Stomach smooth muscle (tissue), 2 donors: ENCODE results near the gene SMIM10L2A.
"Not testable (repeated sequence)": the region's sequence is repeated elsewhere in the genome, so short reads cannot be mapped to it uniquely, and the experiment has no call there.

ENCODE experiments used
- H3K27ac ChIP-seq: one replicate; pipeline ENCODE4 v1.7.0; 2013; ENCODE audit warnings: mild to moderate bottlenecking, low read length, inconsistent platforms
- H3K27me3 ChIP-seq, 2 donors: one replicate each; pipeline ENCODE4 v1.7.0; 2013; ENCODE audit warnings: low read length in 2 of 2; ENCODE audit not compliant: insufficient read depth in 2 of 2, control insufficient read depth in 1 of 2
- H3K36me3 ChIP-seq, 2 donors: one replicate each; pipeline ENCODE4 v1.7.0; 2013; ENCODE audit warnings: low read length in 2 of 2; ENCODE audit not compliant: control insufficient read depth in 2 of 2, insufficient read depth in 2 of 2
- H3K4me1 ChIP-seq: one replicate; pipeline ENCODE4 v1.7.0; 2013; ENCODE audit warnings: low read length; ENCODE audit not compliant: control insufficient read depth, insufficient read depth
- H3K4me3 ChIP-seq, 2 donors: one replicate each; pipeline ENCODE4 v1.7.0; 2013; ENCODE audit warnings: low read length in 2 of 2
- H3K9ac ChIP-seq, 2 donors: one replicate each; pipeline ENCODE4 v1.7.0; 2013; ENCODE audit warnings: low read length in 2 of 2, mild to moderate bottlenecking in 1 of 2
- H3K9me3 ChIP-seq, 2 donors: one replicate each; pipeline ENCODE4 v1.7.0; 2013; ENCODE audit warnings: low read length in 2 of 2; ENCODE audit not compliant: control insufficient read depth in 2 of 2
- donor health status: healthy.
- donor health status: Pancreatic carcinoma.

The SMIM10L2A gene

DNA sequence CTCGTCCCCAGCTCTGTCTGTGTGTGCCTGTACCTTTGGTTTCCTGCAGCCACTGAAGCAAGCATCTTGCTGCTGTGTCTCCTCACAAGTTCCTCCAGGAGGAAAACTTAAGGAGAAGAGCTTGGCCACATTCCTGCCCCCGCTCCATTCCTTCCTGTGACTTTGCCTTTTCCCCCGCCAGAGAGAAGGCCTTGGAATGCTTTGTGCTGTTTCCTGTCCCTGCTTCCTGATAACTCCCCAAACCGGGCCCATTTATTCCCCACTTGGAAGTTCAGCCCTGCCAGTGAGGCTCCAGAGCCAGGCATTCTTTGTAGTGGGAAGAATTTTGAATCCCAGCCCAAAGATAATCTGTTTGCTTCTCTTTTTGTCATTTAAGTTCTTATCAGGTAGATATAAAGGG is 33.1 kb downstream of the SMIM10L2A start:
- no peak overlapping the region for H3K27ac ChIP-seq
- H3K4me1 ChIP-seq, result no peaks in the 10 kb centered on the region

DNA sequence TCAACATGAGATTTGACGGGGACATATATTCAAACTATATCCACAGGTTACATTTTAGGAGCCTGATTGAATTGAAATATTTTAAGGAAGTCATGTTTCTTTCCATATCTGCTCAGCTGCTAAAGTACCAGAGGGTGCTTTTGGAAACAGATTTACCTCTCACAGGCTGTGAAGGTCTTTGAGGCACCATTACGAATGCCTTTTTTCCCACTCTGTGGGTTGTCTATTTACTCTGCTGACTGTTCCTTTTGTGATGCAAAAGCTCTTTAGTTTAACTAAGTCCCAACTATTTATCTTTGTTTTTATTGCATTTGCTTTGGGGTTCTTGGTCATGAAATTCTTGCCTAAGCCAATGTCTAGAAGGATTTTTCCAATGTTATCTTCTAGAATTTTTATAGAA is 40.0 kb downstream of the SMIM10L2A start:
- not testable (repeated sequence) for H3K9ac ChIP-seq, H3K4me3 ChIP-seq, H3K9me3 ChIP-seq, H3K36me3 ChIP-seq, H3K27ac ChIP-seq, H3K4me1 ChIP-seq, H3K27me3 ChIP-seq

More for the DNA sequence above, 33.1 kb downstream of the SMIM10L2A start:
- Histone ChIP-seq H3K9ac (no peak overlapping the region), H3K4me3 (no peak overlapping the region), H3K27me3 (peaks cover 0 to 6% of the 10 kb centered on the region in 2 donors), H3K36me3 (no peaks in the 10 kb centered on the region), H3K9me3 (peaks cover 0 to 3% of the 10 kb centered on the region in 2 donors)

DNA sequence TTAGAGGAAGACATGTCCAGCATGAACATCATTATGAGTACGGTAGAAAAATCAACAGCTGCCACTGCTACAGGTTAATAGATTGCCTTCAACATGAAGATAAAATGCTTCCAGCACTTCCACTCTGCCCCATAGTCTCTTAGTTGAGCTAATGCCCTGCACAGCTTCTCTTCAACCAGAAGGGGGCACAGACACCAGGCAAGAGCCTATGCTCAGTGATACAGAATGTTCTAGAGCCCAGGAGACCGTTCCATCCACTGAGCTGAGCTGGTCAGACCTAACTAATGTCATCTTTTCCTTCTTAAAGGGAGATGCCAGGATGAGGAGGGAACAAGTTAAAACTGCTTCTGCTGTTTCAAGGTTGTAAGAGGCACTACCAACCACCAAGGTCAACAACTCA is 42.2 kb downstream of the SMIM10L2A start:
- H3K36me3 ChIP-seq, result no peaks in the 10 kb centered on the region
- no peak overlapping the region for H3K9ac ChIP-seq
- no peak overlapping the region for H3K4me3 ChIP-seq
- H3K27ac ChIP-seq, result no peak overlapping the region
- H3K27me3 ChIP-seq, result peaks cover 0 to 7% of the 10 kb centered on the region in 2 donors
- no peaks in the 10 kb centered on the region for H3K9me3 ChIP-seq
- no peaks in the 10 kb centered on the region for H3K4me1 ChIP-seq

DNA sequence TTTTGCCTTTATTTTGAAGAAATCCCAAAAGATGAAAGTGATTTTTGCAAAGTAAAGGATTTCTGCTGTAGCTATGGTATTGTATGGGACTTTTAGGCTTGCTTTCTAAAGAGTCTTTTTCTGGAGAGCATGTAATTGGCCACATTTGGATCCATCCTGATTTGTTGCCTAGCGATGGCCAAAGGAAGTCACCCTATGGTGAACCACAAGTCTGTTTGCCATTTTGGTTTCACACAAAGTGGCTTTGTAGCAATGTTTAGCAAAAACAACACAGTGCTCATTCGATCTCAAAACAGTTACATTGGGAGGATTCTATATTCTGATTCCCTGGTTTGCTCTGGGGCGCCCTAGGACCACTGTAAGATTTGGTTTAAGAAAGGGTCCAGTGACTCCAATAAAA is 54.6 kb downstream of the SMIM10L2A start:
- Histone ChIP-seq H3K9me3 (no peaks in the 10 kb centered on the region), H3K4me1 (no peaks in the 10 kb centered on the region), H3K9ac (no peak overlapping the region), H3K36me3 (no peaks in the 10 kb centered on the region), H3K4me3 (no peak overlapping the region), H3K27me3 (peaks cover 0 to 6% of the 10 kb centered on the region in 2 donors), H3K27ac (no peak overlapping the region)

DNA sequence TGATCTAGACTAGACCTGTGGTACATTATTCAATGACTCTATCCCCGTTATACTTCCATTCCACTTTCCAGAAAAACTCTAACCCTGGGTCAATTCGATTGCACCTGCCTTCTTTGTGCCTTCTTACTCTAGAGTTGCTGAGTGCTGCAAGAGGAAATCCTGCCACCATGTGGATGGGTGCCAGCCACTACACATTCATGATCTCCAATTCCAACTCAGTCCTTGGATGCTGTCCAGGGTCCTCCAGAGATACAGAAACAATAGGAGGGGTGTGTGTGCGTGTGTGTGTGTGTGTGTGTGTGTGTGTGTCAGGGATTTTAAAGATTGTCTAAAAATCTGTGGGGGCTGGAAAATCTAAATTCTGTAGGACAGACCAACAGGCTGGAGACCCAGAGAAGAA is 55.8 kb downstream of the SMIM10L2A start:
- H3K9ac ChIP-seq, result no peak overlapping the region

More for the DNA sequence above, 55.8 kb downstream of the SMIM10L2A start:
- H3K9me3 ChIP-seq, result no peaks in the 10 kb centered on the region
- no peak overlapping the region for H3K27ac ChIP-seq
- H3K4me3 ChIP-seq, result no peak overlapping the region
- H3K27me3 ChIP-seq, result peaks cover 0 to 6% of the 10 kb centered on the region in 2 donors
- H3K4me1 ChIP-seq, result no peaks in the 10 kb centered on the region
- H3K36me3 ChIP-seq, result no peaks in the 10 kb centered on the region
